Esophagus mucosa (tissue), 1 donor: ENCODE data around the gene SERTM2. TPM values are rescaled to one million over a fixed set of nuclear protein-coding genes. Genes with fewer than 3 reads are reported as not detected.

Experiments
- ATAC-seq: fragments of 200-7000 bp; cut with Tn5 transposase; one replicate; pipeline ENCODE4 v1.9.1; 2020
- total RNA-seq: library from RNA; stranded (reverse); gene quantifications from one replicate; pipeline ENCODE4 v1.2.4, GENCODE V29; 2023
- donor health status: DM: yes; HTN: yes; CAD: no.

The SERTM2 gene
- total RNA-seq, 1 donor from 2014 or later: not detected

DNA sequence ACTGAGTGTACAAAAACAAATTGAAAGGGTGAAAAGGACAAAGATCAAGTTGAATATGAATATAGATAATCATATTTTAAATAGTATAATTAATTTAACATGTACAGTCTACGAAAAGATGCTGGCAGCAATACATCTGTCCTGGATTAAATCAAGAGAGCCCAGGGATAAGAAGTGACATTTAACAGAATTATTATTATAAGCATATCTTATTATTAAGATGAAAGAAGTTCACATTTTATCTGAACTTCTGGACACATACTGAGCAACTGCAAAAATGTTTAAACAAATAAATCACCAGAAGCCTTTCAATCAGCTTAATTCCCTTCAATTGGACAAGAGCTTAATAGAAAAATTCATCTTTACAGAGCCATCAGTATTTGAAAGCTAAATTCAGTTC is 50.4 kb downstream of the SERTM2 start:
- ATAC-seq: no peak

- no peak for ATAC-seq
These were observed 56.3 kb downstream of the SERTM2 start for GRCh38 chrX:111567542-111568255.

DNA sequence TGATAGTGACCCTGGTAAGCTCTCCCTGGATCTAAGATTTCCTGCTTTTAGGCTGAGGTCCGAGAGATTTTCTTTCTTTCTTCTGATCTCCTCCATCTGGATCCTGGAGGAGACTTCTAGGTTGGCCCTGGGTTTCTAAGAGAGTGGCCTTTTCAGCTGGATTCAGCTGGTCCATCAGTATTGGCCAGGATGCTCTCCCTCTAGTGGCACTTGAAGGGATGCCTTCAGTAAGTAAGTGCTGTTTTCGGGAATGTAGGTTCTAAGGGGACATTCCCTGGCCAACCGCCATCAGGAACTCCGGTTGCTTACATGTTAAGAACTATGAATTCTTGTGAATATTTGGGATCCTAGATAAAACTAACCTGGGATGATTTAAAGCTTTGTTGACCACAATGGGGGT is 56.9 kb downstream of the SERTM2 start:
- ATAC-seq: no peak

- ATAC-seq: no peak
These were observed 57.4 kb downstream of the SERTM2 start for GRCh38 chrX:111568817-111569216.

Other genes starting within 250 kb of the SERTM2 start
- 21.4 TPM for gene CAPN6, start 241.2 kb upstream of the SERTM2 start, total RNA-seq
- 0.04 TPM for gene DCX, start 99.5 kb upstream of the SERTM2 start, total RNA-seq
- 27.9 TPM for gene ALG13, start 169.5 kb downstream of the SERTM2 start, total RNA-seq